ENCODE results near the gene DYNLT2. TPM values are rescaled to one million over a fixed set of nuclear protein-coding genes. Genes with fewer than 3 reads are reported as not detected.

The DYNLT2 gene
- total and polyA plus RNA-seq, 2 of the 13 experiments (the other 11 are each of a cell fraction or from before 2014, with no cell fraction given), result 2.1 to 4.3 TPM

GRCh38 chr6:169701954-169702839 is 49.2 kb downstream of the DYNLT2 start, which contains the start of the genes C6orf120 and WDR27 (continued):
- TF ChIP-seq ZNF570 (CRISPR knock-in tag; IDR thresholded peaks at IDR 0.05; ENCODE audit: borderline replicate concordance) (no peak; the same call in 1 of the 2 replicates), ZFP1 (CRISPR knock-in tag; IDR thresholded peaks at IDR 0.05) (peak; percentile 88; the same call in 1 of the 2 replicates), PAXIP1 (CRISPR knock-in tag; conservative IDR thresholded peaks at IDR 0.05) (peak; percentile 75), ZFP90 (CRISPR knock-in tag; IDR thresholded peaks at IDR 0.05; ENCODE audit: borderline replicate concordance) (0 out of 2 replicates have a peak, but pooled peaks have one; percentile 41), KAT8 (CRISPR knock-in tag; IDR thresholded peaks at IDR 0.05) (peak; percentile 96), NBN (conservative IDR thresholded peaks at IDR 0.05) (no peak), ATF7-NPFF (CRISPR knock-in tag; IDR thresholded peaks at IDR 0.05; ENCODE audit: low read depth) (peak; percentile 89), ZNF557 (CRISPR knock-in tag; IDR thresholded peaks at IDR 0.05) (no peak), ZNF121 (CRISPR knock-in tag; IDR thresholded peaks at IDR 0.05) (peak; percentile 54; the same call in 1 of the 2 replicates), RAD51 (IDR thresholded peaks at IDR 0.05; ENCODE audit: borderline replicate concordance) (no peak), HNF4G (IDR thresholded peaks at IDR 0.05; ENCODE audit: borderline replicate concordance, low read depth, low read length) (no peak; the same call in 1 of the 2 replicates), HNF4G (CRISPR knock-in tag; IDR thresholded peaks at IDR 0.05; ENCODE audit: borderline replicate concordance, low read depth) (no peak), TEAD3 (CRISPR knock-in tag; optimal IDR thresholded peaks at IDR 0.05; ENCODE audit: borderline replicate concordance) (peak; percentile 58), SOX6 (IDR thresholded peaks at IDR 0.05) (no peak), SOX6 (CRISPR knock-in tag; IDR thresholded peaks at IDR 0.05) (peak; percentile 28), FOXM1 (CRISPR knock-in tag; IDR thresholded peaks at IDR 0.05) (0 out of 2 replicates have a peak, but pooled peaks have one; percentile 32), ZBTB44 (CRISPR knock-in tag; IDR thresholded peaks at IDR 0.05) (no peak), ZNF558 (CRISPR knock-in tag; IDR thresholded peaks at IDR 0.05; ENCODE audit: borderline replicate concordance) (peak; percentile 97; the same call in 1 of the 2 replicates), ZFY (CRISPR knock-in tag; IDR thresholded peaks at IDR 0.05) (peak; percentile 95), ZNF576 (CRISPR knock-in tag; IDR thresholded peaks at IDR 0.05) (no peak), ZNF598 (CRISPR knock-in tag; IDR thresholded peaks at IDR 0.05; ENCODE audit: borderline replicate concordance) (no peak; the same call in 1 of the 2 replicates), SAFB2 (CRISPR knock-in tag; IDR thresholded peaks at IDR 0.05; ENCODE audit: borderline replicate concordance, low read depth) (peak; percentile 97), NR2F6 (IDR thresholded peaks at IDR 0.05) (no peak), NR2F6 (CRISPR knock-in tag; IDR thresholded peaks at IDR 0.05) (peak; percentile 75), KMT2A (CRISPR knock-in tag; IDR thresholded peaks at IDR 0.05) (peak; percentile 97), CENPT (CRISPR knock-in tag; IDR thresholded peaks at IDR 0.05; ENCODE audit: low read depth) (no peak), ARNT (IDR thresholded peaks at IDR 0.05) (no peak)

All from HepG2 (cell line).